ENCODE data around the gene GLRA2.
A peak's percentile ranks its signal among the peaks of the same experiment; 100 is the strongest.

GLRA2 gene

GRCh38 chrX:14529290-14529989 is at the start of gene GLRA2:
GLRA2 (plus strand) TSS chrX:14529536; CDS start chrX:14530058, 522 bp downstream.
- DNase-seq: no peak

GRCh38 chrX:14489437-14489836 is 39.9 kb upstream of the GLRA2 start:
- DNase-seq: no peak

GRCh38 chrX:14491689-14492088 is 37.6 kb upstream of the GLRA2 start:
- DNase-seq: no peak

GRCh38 chrX:14496674-14497073 is 32.7 kb upstream of the GLRA2 start:
- DNase-seq: no peak

GRCh38 chrX:14497184-14497666 is 32.1 kb upstream of the GLRA2 start:
- peak; percentile 17 for DNase-seq

GRCh38 chrX:14501327-14501726 is 28.0 kb upstream of the GLRA2 start:
- no peak for DNase-seq

GRCh38 chrX:14504960-14505538 is 24.3 kb upstream of the GLRA2 start:
- DNase-seq: no peak

- DNase-seq: no peak
Measured at GRCh38 chrX:14505648-14506047, 23.7 kb upstream of the GLRA2 start.

GRCh38 chrX:14506866-14507265 is 22.5 kb upstream of the GLRA2 start:
- no peak for DNase-seq

- DNase-seq: no peak
Measured at GRCh38 chrX:14508025-14508690, 21.2 kb upstream of the GLRA2 start.

- DNase-seq: no peak
Measured at GRCh38 chrX:14509325-14510057, 19.8 kb upstream of the GLRA2 start.

GRCh38 chrX:14528629-14529289 is 577 bp upstream of the GLRA2 start:
- peak; percentile 0 for DNase-seq

- no peak for DNase-seq
Measured at GRCh38 chrX:14533867-14534266, 4.5 kb downstream of the GLRA2 start.

GRCh38 chrX:14546190-14546589 is 16.9 kb downstream of the GLRA2 start:
- DNase-seq: no peak

GRCh38 chrX:14554131-14554715 is 24.9 kb downstream of the GLRA2 start:
- DNase-seq: no peak

- no peak for DNase-seq
Measured at GRCh38 chrX:14564058-14564457, 34.7 kb downstream of the GLRA2 start.

- DNase-seq: no peak
Measured at GRCh38 chrX:14573161-14573560, 43.8 kb downstream of the GLRA2 start.

GRCh38 chrX:14581081-14581480 is 51.7 kb downstream of the GLRA2 start:
- no peak for DNase-seq

GRCh38 chrX:14584548-14584947 is 55.2 kb downstream of the GLRA2 start:
- no peak for DNase-seq

GRCh38 chrX:14590216-14590615 is 60.9 kb downstream of the GLRA2 start:
- no peak for DNase-seq

- DNase-seq: no peak
Measured at GRCh38 chrX:14590693-14591424, 61.5 kb downstream of the GLRA2 start.

GRCh38 chrX:14591976-14592375 is 62.6 kb downstream of the GLRA2 start:
- no peak for DNase-seq

Measured in MV-4-11 (cell line).